ENCODE measurements around the gene LMTK3. TPM values are rescaled to one million over a fixed set of nuclear protein-coding genes. Genes with fewer than 3 reads are reported as not detected.

Gene LMTK3
- total and polyA plus RNA-seq, 2 of the 13 experiments (the other 11 are each of a cell fraction or from before 2014, with no cell fraction given) = 0.18 to 0.29 TPM

DNA sequence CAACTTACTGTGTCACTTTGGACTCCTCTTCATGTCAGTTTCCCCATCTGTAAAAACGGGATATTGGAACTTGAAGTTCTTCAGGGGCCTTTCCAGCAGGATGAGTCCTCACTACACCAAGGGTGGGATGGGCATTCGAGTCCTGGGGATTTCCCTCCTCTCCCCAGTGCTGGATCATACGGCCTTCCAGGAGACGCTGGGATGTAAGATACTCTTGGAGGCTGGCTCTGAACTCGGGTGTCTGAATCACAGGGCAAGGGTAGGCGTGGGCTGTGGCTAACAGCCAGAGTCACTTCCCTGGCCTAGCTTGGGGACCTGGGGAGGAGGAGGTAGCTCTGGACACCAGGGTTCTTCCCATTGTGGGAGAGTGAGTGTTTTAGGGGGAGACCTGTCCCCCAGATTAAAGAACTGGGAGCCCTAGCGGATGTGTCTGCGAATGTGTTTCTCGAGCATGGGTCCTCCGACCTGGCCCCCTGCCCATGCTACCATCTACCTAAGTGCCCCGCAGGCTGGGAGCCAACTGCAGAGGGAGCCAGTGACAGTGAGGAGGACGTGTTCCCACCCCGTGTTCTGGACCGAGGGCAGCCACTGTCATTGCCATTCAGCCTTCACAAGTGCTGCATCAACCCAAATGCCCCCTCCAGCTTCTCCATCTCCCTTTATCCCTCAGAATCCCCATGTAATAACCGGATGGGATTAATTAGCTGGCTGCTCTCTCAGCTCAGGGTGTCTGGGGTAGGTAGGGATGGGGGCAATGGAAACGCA lies 44.9 kb downstream of the LMTK3 start:
- no peak overlapping the region for H3K4me2 ChIP-seq (ENCODE audit: low read depth, low read length)
- no peak overlapping the region for H2AFZ ChIP-seq (ENCODE audit: low read length)
- POLR2A ChIA-PET = interaction anchor here (1.0 kb wide), 1 partner anchor 21 kb away, joined by 3 read pairs; no protein-coding TSS in a partner anchor
- ATAC-seq (no peak), FAIRE-seq (no peak), DNase-seq (ENCODE audit: low spot score) (no peak)
- BruUV-seq (replicated peaks) = no TSS peak
- H4K20me1 ChIP-seq (ENCODE audit: insufficient read depth, low read length) = no peaks in the 10 kb centered on the region; the same call in 1 of the 2 replicates
- H3K79me2 ChIP-seq (ENCODE audit: insufficient read depth, low read length) = peaks cover 5% of the 10 kb centered on the region
- H3K36me3 ChIP-seq (replicated peaks in 1 of 2; ENCODE audit: control insufficient read depth in 1 of 2, insufficient read depth in 2 of 2, low read length in 2 of 2) = peaks cover 5 to 13% of the 10 kb centered on the region in 2 experiments; a peak in 4 of 5 replicates
- H3K27me3 ChIP-seq (ENCODE audit: control insufficient read depth in 1 of 2, insufficient read depth in 2 of 2, low read length in 2 of 2) = no peaks in the 10 kb centered on the region; a peak in 1 of 5 replicates
- WGBS (ENCODE audit: low lambda C conversion rate) = 29% methylated on average over 8 of the region's 16 CpGs
- H3K4me3 ChIP-seq (replicated peaks in 1 of 3; ENCODE audit: insufficient read depth in 1 of 3, low read depth in 2 of 3, low read length in 3 of 3) = no peak overlapping the region
- no peak for TF ChIP-seq ZSCAN21 (CRISPR knock-in tag; IDR thresholded peaks at IDR 0.05; ENCODE audit: borderline replicate concordance)
- no peak for TF ChIP-seq ESRRA (CRISPR knock-in tag; IDR thresholded peaks at IDR 0.05; ENCODE audit: low read depth)
- TF ChIP-seq, protein P1, sequence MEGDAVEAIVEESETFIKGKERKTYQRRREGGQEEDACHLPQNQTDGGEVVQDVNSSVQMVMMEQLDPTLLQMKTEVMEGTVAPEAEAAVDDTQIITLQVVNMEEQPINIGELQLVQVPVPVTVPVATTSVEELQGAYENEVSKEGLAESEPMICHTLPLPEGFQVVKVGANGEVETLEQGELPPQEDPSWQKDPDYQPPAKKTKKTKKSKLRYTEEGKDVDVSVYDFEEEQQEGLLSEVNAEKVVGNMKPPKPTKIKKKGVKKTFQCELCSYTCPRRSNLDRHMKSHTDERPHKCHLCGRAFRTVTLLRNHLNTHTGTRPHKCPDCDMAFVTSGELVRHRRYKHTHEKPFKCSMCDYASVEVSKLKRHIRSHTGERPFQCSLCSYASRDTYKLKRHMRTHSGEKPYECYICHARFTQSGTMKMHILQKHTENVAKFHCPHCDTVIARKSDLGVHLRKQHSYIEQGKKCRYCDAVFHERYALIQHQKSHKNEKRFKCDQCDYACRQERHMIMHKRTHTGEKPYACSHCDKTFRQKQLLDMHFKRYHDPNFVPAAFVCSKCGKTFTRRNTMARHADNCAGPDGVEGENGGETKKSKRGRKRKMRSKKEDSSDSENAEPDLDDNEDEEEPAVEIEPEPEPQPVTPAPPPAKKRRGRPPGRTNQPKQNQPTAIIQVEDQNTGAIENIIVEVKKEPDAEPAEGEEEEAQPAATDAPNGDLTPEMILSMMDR (CRISPR knock-in tag; IDR thresholded peaks at IDR 0.05) = 0 out of 2 replicates have a peak, but pooled peaks have one; percentile 7
- H3K27ac ChIP-seq (ENCODE audit: extremely low read length, insufficient read depth, low read length) = no peak overlapping the region
- H3K9me3 ChIP-seq (ENCODE audit: low read length) = no peaks in the 10 kb centered on the region
- in situ Hi-C loops (cut with HindIII; ENCODE audit: extremely low pct_ligation_motif_present, low pct_unique_long_range_greater_than_20kb) (no loop called here), intact Hi-C loops (cut with micrococcal nuclease; ENCODE audit: unreplicated experiment) (no loop called here)
- H3K9ac ChIP-seq (ENCODE audit: insufficient read depth, low read depth, low read length) = no peak overlapping the region
- H3K4me1 ChIP-seq (ENCODE audit: insufficient read depth, low read length) = peaks cover 17% of the 10 kb centered on the region
- CTCF ChIA-PET (ENCODE audit: low intra/inter-chr PET ratio, low total read pairs) = no interaction called here

DNA sequence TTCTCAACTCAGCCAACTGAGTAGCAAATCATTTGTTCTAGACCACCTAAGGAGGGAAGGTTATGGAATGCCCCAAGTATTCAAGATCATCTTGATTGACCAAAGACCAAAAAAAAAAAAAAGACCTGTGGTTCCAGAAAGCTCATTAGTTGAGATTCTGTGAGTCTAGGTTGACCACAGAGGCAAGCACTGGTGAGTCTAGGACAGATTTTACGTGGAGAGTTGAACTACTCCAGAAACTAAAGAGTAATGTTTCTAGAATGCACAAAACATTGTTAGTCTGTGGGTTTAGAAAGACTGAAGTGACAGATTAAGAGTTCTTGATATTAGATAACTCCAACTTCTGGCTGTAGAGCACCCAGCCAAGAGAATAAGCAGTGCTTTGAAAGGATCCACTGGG lies 46.4 kb downstream of the LMTK3 start:
- in situ Hi-C loops (cut with HindIII; ENCODE audit: extremely low pct_ligation_motif_present, low pct_unique_long_range_greater_than_20kb) (no loop called here), intact Hi-C loops (cut with micrococcal nuclease; ENCODE audit: unreplicated experiment) (no loop called here)
- H3K27me3 ChIP-seq (ENCODE audit: control insufficient read depth in 1 of 2, insufficient read depth in 2 of 2, low read length in 2 of 2) = no peaks in the 10 kb centered on the region; a peak in 1 of 5 replicates
- BruUV-seq (replicated peaks) = no TSS peak
- no peak for FAIRE-seq
- H3K4me1 ChIP-seq (ENCODE audit: insufficient read depth, low read length) = peaks cover 8% of the 10 kb centered on the region
- no peak overlapping the region for H2AFZ ChIP-seq (ENCODE audit: low read length)
- ATAC-seq = no peak
- H3K27ac ChIP-seq (ENCODE audit: extremely low read length, insufficient read depth, low read length) = no peak overlapping the region
- H4K20me1 ChIP-seq (ENCODE audit: insufficient read depth, low read length) = no peaks in the 10 kb centered on the region; the same call in 1 of the 2 replicates
- ChIA-PET CTCF (ENCODE audit: low intra/inter-chr PET ratio, low total read pairs) (no interaction called here), POLR2A (no interaction called here)
- no peak overlapping the region for H3K9ac ChIP-seq (ENCODE audit: insufficient read depth, low read depth, low read length)
- peaks cover 5% of the 10 kb centered on the region for H3K79me2 ChIP-seq (ENCODE audit: insufficient read depth, low read length)
- no peaks in the 10 kb centered on the region for H3K36me3 ChIP-seq (replicated peaks in 1 of 2; ENCODE audit: control insufficient read depth in 1 of 2, insufficient read depth in 2 of 2, low read length in 2 of 2)
- DNase-seq (ENCODE audit: low spot score) = no peak
- 85% methylated on average over 1 of the region's 1 CpG for WGBS (ENCODE audit: low lambda C conversion rate)
- no peak overlapping the region for H3K4me2 ChIP-seq (ENCODE audit: low read depth, low read length)
- no peaks in the 10 kb centered on the region for H3K9me3 ChIP-seq (ENCODE audit: low read length)
- H3K4me3 ChIP-seq (replicated peaks in 1 of 3; ENCODE audit: insufficient read depth in 1 of 3, low read depth in 2 of 3, low read length in 3 of 3) = no peak overlapping the region
- TF ChIP-seq PPARG (CRISPR knock-in tag; conservative IDR thresholded peaks at IDR 0.05) (no peak), ZNF251 (CRISPR knock-in tag; IDR thresholded peaks at IDR 0.05) (no peak), REL (CRISPR knock-in tag; conservative IDR thresholded peaks at IDR 0.05) (no peak), ZMYM3 (CRISPR knock-in tag; IDR thresholded peaks at IDR 0.05) (no peak), SRY (CRISPR knock-in tag; IDR thresholded peaks at IDR 0.05) (no peak), ZNF274 (CRISPR knock-in tag; IDR thresholded peaks at IDR 0.05) (no peak)
- TF ChIP-seq, protein P2, sequence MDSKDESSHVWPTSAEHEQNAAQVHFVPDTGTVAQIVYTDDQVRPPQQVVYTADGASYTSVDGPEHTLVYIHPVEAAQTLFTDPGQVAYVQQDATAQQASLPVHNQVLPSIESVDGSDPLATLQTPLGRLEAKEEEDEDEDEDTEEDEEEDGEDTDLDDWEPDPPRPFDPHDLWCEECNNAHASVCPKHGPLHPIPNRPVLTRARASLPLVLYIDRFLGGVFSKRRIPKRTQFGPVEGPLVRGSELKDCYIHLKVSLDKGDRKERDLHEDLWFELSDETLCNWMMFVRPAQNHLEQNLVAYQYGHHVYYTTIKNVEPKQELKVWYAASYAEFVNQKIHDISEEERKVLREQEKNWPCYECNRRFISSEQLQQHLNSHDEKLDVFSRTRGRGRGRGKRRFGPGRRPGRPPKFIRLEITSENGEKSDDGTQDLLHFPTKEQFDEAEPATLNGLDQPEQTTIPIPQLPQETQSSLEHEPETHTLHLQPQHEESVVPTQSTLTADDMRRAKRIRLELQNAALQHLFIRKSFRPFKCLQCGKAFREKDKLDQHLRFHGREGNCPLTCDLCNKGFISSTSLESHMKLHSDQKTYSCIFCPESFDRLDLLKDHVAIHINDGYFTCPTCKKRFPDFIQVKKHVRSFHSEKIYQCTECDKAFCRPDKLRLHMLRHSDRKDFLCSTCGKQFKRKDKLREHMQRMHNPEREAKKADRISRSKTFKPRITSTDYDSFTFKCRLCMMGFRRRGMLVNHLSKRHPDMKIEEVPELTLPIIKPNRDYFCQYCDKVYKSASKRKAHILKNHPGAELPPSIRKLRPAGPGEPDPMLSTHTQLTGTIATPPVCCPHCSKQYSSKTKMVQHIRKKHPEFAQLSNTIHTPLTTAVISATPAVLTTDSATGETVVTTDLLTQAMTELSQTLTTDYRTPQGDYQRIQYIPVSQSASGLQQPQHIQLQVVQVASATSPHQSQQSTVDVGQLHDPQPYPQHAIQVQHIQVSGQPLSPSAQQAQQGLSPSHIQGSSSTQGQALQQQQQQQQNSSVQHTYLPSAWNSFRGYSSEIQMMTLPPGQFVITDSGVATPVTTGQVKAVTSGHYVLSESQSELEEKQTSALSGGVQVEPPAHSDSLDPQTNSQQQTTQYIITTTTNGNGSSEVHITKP (CRISPR knock-in tag; IDR thresholded peaks at IDR 0.05; ENCODE audit: low read depth) = no peak
- TF ChIP-seq, protein P3, sequence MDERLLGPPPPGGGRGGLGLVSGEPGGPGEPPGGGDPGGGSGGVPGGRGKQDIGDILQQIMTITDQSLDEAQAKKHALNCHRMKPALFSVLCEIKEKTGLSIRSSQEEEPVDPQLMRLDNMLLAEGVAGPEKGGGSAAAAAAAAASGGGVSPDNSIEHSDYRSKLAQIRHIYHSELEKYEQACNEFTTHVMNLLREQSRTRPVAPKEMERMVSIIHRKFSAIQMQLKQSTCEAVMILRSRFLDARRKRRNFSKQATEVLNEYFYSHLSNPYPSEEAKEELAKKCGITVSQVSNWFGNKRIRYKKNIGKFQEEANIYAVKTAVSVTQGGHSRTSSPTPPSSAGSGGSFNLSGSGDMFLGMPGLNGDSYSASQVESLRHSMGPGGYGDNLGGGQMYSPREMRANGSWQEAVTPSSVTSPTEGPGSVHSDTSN (CRISPR knock-in tag; IDR thresholded peaks at IDR 0.05) = no peak

All from HepG2 (cell line).